NCI-H345 treated with DMSO at 0.1 percent for 48 hours (cell line): ENCODE results near the gene PSD2.

ENCODE experiments used
- DNase-seq: peaks from one replicate; lab custom pipeline; 2025; ENCODE audit not compliant: unreplicated experiment; lab: John Stamatoyannopoulos, UW

The PSD2 gene

GRCh38 chr5:139810341-139811273, 15.0 kb downstream of the PSD2 start:
- DNase-seq, result no peak

- no peak for DNase-seq
These were observed 15.6 kb downstream of the PSD2 start for GRCh38 chr5:139811274-139811607.

DNA sequence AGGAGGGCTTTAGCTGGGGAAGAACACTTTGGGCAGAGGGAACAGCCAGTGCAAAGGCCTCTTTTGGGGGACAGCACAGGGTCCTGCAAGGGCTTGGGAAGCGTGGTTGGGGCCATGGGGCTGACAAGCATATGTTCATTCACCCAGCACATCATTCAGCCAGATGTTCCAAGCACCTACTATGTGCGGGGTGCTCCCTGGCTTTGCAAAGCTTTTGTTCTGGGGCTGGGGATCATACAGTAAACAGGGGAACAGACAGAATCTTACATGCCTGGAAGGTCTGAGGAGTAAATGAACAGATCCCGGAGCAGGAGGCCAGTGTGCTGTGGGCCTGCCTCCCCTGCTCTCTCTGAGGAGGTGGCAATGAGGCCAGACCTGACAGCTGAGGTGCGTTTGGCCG, 16.7 kb downstream of the PSD2 start:
- no peak for DNase-seq

DNA sequence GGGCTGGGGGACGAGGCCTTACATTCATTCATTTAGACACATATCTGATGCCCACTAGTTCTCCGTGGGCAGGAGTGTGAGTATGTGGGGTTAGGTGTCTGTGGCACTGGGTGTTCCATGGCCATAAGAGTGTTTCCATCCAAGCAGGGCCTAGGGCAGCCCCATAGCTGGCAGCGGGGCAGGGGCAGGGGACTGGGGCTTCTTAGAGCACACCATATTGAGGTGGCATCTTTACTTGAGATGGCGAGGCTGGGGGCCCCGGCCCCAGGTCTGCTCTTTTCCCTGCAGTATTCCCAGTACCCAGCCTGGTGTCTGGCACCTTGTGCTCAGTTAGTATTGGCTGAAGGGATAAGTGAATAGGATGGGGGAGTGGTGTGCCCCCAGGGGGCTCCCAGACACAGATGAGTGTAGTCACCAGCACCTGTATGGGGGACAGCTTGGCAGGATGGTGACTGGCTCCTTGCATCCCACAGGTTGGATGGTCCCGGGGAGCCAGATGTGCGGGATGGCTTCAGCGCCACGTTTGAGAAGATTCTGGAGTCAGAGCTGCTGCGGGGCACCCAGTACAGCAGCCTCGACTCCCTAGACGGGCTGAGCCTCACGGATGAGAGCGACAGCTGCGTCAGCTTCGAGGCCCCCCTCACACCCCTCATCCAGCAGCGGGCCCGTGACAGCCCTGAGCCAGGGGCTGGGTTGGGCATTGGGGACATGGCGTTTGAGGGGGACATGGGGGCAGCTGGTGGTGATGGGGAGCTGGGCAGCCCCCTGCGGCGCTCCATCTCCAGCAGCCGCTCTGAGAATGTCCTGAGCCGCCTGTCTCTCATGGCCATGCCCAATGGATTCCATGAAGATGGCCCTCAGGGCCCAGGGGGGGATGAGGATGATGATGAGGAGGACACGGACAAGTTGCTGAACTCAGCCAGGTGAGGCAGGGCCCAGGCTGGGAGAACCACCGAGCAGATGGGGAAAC, 17.5 kb downstream of the PSD2 start:
- no peak for DNase-seq

GRCh38 chr5:139814191-139814601, 18.6 kb downstream of the PSD2 start:
- no peak for DNase-seq

DNA sequence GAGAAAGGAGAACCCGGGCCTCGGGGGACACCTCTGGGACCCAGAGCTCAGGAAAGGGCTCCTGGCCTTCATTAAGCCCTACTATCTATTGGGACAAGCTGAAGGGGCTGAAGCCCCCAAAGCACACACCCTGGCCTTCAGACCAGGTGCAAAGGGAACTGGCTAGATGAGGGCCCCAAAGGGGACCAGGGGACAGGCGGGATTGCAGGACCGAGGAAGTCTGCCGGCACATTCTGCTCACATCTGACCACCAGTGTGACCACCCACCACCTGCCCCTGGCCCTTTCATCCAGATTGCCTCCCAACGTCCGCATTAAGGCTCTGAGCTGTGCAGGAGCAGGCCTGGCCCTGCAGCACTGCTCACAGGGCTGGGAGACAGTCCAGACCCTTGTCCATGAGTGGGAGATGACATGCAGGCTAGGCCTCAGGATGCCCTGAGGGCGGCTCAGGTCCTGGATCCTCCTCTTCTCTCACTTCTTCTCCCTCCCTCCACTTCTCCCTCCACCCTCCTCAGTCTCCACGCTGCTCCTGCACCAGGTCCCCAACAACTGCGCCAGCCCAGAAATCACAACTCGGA, 19.2 kb downstream of the PSD2 start:
- DNase-seq, result no peak

- no peak for DNase-seq
These were observed 21.0 kb downstream of the PSD2 start for GRCh38 chr5:139816566-139816965.

GRCh38 chr5:139817362-139817761, 21.8 kb downstream of the PSD2 start:
- DNase-seq, result no peak

DNA sequence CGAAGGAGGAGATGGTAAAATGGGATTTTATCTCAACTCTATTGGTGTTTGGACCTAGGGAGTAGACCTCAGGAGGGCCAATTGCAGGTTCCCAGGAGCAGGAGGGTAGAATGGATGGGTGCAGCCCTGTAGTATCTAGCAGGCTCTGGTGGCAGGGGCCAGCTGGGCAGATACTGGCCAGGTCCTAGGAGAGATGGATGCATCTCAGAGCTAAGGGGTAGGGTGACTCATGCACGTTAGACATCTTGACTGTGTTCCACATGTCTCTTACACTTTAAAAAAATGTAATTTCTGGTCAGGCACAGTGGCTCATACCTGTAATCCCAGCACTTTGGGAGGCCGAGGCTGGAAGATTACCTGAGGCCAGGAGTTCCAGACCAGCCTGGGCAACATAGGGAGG, 22.4 kb downstream of the PSD2 start:
- no peak for DNase-seq

DNA sequence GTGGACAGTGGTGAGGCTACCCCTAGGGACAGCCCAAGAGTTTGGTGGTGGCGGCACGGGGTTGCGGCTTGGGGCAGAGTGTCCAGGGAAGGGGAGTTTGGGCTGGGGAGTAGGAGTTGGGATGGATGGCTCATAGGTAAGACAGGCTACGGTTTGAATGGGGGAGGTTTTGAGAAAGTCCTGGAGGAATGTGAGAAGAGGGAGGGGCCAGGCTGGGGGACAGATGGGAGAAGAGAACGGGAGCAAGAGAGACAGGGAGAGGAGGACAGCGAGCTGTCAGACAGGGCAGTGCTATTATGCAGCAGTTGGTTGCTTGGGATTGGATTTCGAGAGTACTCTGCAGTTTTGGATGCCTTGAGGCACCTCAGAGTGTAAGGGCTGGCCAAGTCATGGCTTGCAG, 24.5 kb downstream of the PSD2 start:
- DNase-seq, result no peak

GRCh38 chr5:139820606-139821005, 25.0 kb downstream of the PSD2 start:
- no peak for DNase-seq

GRCh38 chr5:139821806-139822552, 26.4 kb downstream of the PSD2 start:
- no peak for DNase-seq

DNA sequence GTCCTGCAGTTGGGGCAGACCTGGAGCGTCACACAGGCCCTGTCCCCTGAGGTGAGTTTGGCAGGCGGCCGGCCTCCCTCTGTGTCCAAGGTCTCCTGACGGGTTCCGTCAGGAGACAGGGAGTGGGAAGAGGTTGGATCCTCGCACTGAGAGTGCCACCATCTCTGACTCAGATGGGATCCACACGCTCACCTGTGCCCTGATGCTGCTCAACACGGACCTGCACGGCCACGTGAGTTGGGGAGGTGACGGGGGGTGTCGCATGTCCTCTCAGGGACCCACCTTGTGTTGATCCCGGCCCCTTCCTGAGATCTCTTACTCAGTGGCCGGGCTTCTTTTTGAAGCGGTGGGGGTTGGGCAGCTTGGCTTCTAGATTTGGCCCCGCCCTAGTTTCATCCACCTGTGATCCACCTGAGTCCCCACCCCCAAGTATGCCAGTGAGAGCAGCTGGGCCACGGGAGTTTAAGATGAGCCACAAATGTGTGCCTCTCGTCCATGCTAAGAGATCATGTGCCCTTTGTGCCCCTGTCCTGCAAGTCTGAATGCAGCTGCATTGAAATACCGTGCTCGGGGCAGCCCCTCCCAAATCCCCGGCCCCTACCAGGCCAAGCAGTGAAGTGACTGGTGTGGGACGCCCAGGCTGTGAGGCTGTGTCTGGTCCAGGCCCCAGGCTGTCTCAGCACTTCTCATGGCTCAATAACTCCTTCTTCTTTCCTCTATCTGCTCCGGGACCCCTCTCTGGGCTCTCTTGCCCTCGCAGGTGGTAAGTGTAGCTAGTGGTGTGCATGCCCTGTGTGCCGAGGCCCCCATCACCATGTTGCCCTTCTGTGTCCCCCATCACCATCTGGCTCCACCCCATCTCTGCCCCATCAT, 27.2 kb downstream of the PSD2 start:
- DNase-seq, result no peak

DNA sequence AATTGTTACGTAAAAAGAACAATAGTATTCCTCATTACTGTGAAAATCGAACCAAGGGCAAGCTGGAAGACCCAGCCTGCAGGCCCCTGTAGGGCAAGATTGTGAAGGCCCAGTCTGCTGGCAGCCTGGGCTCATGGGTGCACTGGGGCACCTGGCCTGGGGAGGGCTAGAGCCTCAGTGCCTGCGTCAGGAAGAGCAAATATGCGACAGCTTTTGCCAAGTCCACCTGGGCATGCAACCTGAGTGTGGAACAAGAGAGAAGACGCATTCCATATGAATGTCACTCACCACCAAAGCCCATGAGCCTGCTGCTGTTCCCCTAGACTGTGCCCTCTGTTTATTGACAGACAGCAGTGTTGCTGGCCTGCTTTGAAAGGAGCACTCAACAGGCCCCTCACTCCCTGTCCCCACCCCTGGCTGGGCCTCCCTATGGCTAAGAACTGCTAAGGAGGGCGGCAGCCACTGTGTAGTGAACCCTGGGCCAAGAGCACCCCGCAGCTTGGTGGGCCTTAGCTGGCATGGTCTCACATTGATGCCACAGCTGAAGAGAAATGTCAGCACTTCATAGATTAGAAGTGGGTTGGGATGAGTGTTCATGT, 28.2 kb downstream of the PSD2 start:
- DNase-seq, result no peak

GRCh38 chr5:139825690-139826089, 30.1 kb downstream of the PSD2 start:
- no peak for DNase-seq

- DNase-seq, result no peak
These were observed 32.7 kb downstream of the PSD2 start for GRCh38 chr5:139828207-139828895.

DNA sequence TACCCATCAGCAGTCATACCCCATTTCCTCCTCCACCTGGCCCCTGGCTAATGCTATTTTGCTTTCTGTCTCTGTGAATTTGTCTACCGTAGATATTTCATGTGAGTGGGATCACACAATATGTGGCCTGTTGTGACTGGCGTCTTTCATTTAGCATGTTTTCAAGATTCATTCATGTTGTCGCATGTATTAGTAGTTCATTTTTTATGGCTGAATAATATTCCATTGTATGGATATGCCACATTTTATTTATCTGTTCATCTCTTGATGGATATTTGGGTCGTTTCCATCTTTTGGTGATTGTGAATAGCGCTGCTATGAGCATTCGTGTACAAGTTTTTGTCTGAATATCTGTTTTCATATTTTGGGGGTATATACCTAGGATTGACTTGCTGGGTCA, 33.9 kb downstream of the PSD2 start:
- DNase-seq, result no peak

- no peak for DNase-seq
These were observed 36.0 kb downstream of the PSD2 start for GRCh38 chr5:139831624-139832023.

GRCh38 chr5:139833525-139833924, 37.9 kb downstream of the PSD2 start:
- DNase-seq, result no peak
